Endodermal cell (in vitro differentiated cells): ENCODE data around the gene RND1. TPM values are rescaled to one million over a fixed set of nuclear protein-coding genes. Genes with fewer than 3 reads are reported as not detected.
"Not testable (repeated sequence)": the region's sequence is repeated elsewhere in the genome, so short reads cannot be mapped to it uniquely, and the experiment has no call there.

Experiments
- DNase-seq: peaks from one replicate; pipeline ENCODE4 v3.0.0-alpha.2; 2017
- H3K27ac ChIP-seq: 2 replicates; pipeline ENCODE4 v1.5.1; 2013; ENCODE audit warnings: mild to moderate bottlenecking, low read depth, low read length, moderate library complexity
- H3K27me3 ChIP-seq: 2 replicates; pipeline ENCODE4 v1.6.1; 2013; ENCODE audit warnings: mild to moderate bottlenecking, low read length, moderate library complexity; ENCODE audit not compliant: insufficient read depth, control insufficient read depth, poor library complexity, severe bottlenecking
- H3K36me3 ChIP-seq: 2 replicates; pipeline ENCODE4 v1.7.0; 2013; ENCODE audit warnings: mild to moderate bottlenecking, low read length, moderate library complexity; ENCODE audit not compliant: control insufficient read depth, insufficient read depth
- H3K4me1 ChIP-seq: one replicate; pipeline ENCODE4 v1.7.0; 2013; ENCODE audit warnings: low read length; ENCODE audit not compliant: control insufficient read depth, insufficient read depth
- H3K4me3 ChIP-seq: 2 replicates; pipeline ENCODE4 v1.5.1; 2013; ENCODE audit warnings: mild to moderate bottlenecking, low read length, moderate library complexity
- H3K9ac ChIP-seq: 2 replicates; pipeline ENCODE4 v1.6.1; 2013; ENCODE audit warnings: mild to moderate bottlenecking, low read length, moderate library complexity; ENCODE audit not compliant: poor library complexity, severe bottlenecking; ENCODE audit errors: extremely low read depth
- H3K9me3 ChIP-seq: 2 replicates; pipeline ENCODE4 v1.6.1; 2013; ENCODE audit warnings: mild to moderate bottlenecking, low read length, moderate library complexity; ENCODE audit not compliant: control insufficient read depth
- H3K27ac Mint-ChIP-seq: 2 replicates; pipeline ENCODE4 v1.8.0; 2020; ENCODE audit warnings: mixed read lengths
- H3K27me3 Mint-ChIP-seq: 2 replicates; pipeline ENCODE4 v1.8.0; 2021; ENCODE audit warnings: mild to moderate bottlenecking, mixed read lengths; ENCODE audit not compliant: insufficient read depth
- H3K36me3 Mint-ChIP-seq: 2 replicates; pipeline ENCODE4 v1.8.0; 2020; ENCODE audit warnings: low read depth, mixed read lengths
- H3K4me1 Mint-ChIP-seq: 2 replicates; pipeline ENCODE4 v1.8.0; 2020; ENCODE audit warnings: mixed read lengths
- H3K4me3 Mint-ChIP-seq: 2 replicates; pipeline ENCODE4 v1.8.0; 2020; ENCODE audit warnings: mild to moderate bottlenecking, moderate library complexity, mixed read lengths
- H3K9me3 Mint-ChIP-seq: 2 replicates; pipeline ENCODE4 v1.8.0; 2020; ENCODE audit warnings: mild to moderate bottlenecking, mixed read lengths
- CTCF ChIP-seq: fragments of 200-600 bp; sonication (generic); conservative IDR thresholded peaks from 2 replicates; pipeline ENCODE4 v1.5.0; 2021; ENCODE audit warnings: antibody characterized with exemption, mild to moderate bottlenecking
- WGBS, 2 experiments: methylation state at CpG; one replicate each; pipeline versions ENCODE4 v1.1.5 to v1.1.7; 2013; ENCODE audit warnings: missing lambda C conversion rate in 2 of 2, mixed read lengths in 1 of 2; ENCODE audit not compliant: insufficient coverage in 1 of 2, insufficient read length in 1 of 2; 5-methylcytosine and 5-hydroxymethylcytosine counted together
- total RNA-seq, 2 donors: library from RNA; stranded (reverse); fragmentation: NEBNext Ultra II Directional in 1 of 2; extraction: Animal tissue kit (Norgen Biotek cat#: 25700) in 1 of 2; gene quantifications; 2 replicates in 1 of 2; 3 replicates in 1 of 2; pipeline ENCODE4 v1.2.1, GENCODE V29; 2021

Gene RND1
- total RNA-seq, 2 donors from 2014 or later, result 10.7 to 18.9 TPM

GRCh38 chr12:48861111-48861510, 4.6 kb downstream of the RND1 start:
- no peaks in the 10 kb centered on the region for H3K36me3 ChIP-seq
- no peak for TF ChIP-seq CTCF
- H3K27me3 Mint-ChIP-seq, result peaks cover 2% of the 10 kb centered on the region
- no peaks in the 10 kb centered on the region for H3K27me3 ChIP-seq
- H3K4me1 Mint-ChIP-seq, result peaks cover 26% of the 10 kb centered on the region
- no peak overlapping the region for H3K27ac Mint-ChIP-seq
- H3K4me1 ChIP-seq, result peaks cover 2% of the 10 kb centered on the region
- no peak overlapping the region for H3K4me3 Mint-ChIP-seq
- H3K9me3 Mint-ChIP-seq, result no peaks in the 10 kb centered on the region
- no peak overlapping the region for H3K4me3 ChIP-seq
- WGBS, 2 experiments, result 85% methylated on average over 2 of the region's 2 CpGs; no CpG with 5 or more reads in 1 of the 2 experiments
- H3K9me3 ChIP-seq, result no peaks in the 10 kb centered on the region
- DNase-seq, result no peak
- peaks cover 25% of the 10 kb centered on the region for H3K36me3 Mint-ChIP-seq
- H3K27ac ChIP-seq, result no peak overlapping the region
- no peak overlapping the region for H3K9ac ChIP-seq

- not testable (repeated sequence) for DNase-seq, H3K27ac Mint-ChIP-seq, H3K9me3 ChIP-seq, H3K27me3 Mint-ChIP-seq, H3K9ac ChIP-seq, H3K27me3 ChIP-seq, H3K36me3 ChIP-seq, H3K4me1 ChIP-seq, H3K4me3 Mint-ChIP-seq, H3K9me3 Mint-ChIP-seq, H3K27ac ChIP-seq, H3K4me3 ChIP-seq
- Mint-ChIP-seq H3K36me3 (peaks cover 25% of the 10 kb centered on the region), H3K4me1 (peaks cover 22% of the 10 kb centered on the region)
- WGBS, 2 experiments, result 93 to 100% methylated on average over 2 to 5 of the region's 5 CpGs
Measured at GRCh38 chr12:48860236-48860635, 5.4 kb downstream of the RND1 start.

GRCh38 chr12:48859607-48860006, 6.1 kb downstream of the RND1 start:
- no peaks in the 10 kb centered on the region for H3K9me3 ChIP-seq
- peaks cover 2% of the 10 kb centered on the region for H3K4me1 ChIP-seq
- H3K27ac ChIP-seq, result no peak overlapping the region
- H3K9ac ChIP-seq, result no peak overlapping the region
- Mint-ChIP-seq H3K36me3 (peaks cover 25% of the 10 kb centered on the region), H3K4me1 (peaks cover 16% of the 10 kb centered on the region), H3K27me3 (peaks cover 2% of the 10 kb centered on the region), H3K9me3 (no peaks in the 10 kb centered on the region), H3K4me3 (no peak overlapping the region), H3K27ac (no peak overlapping the region)
- no peaks in the 10 kb centered on the region for H3K27me3 ChIP-seq
- DNase-seq, result no peak
- TF ChIP-seq CTCF, result no peak
- H3K36me3 ChIP-seq, result no peaks in the 10 kb centered on the region
- WGBS, 2 experiments, result 95 to 96% methylated on average over 5 of the region's 5 CpGs
- H3K4me3 ChIP-seq, result no peak overlapping the region

- Histone ChIP-seq H3K9ac (no peak overlapping the region), H3K4me3 (no peak overlapping the region), H3K36me3 (no peaks in the 10 kb centered on the region), H3K27me3 (no peaks in the 10 kb centered on the region), H3K4me1 (no peaks in the 10 kb centered on the region), H3K9me3 (no peaks in the 10 kb centered on the region), H3K27ac (no peak overlapping the region)
- H3K27ac Mint-ChIP-seq, result no peak overlapping the region
- H3K9me3 Mint-ChIP-seq, result no peaks in the 10 kb centered on the region
- H3K27me3 Mint-ChIP-seq, result no peaks in the 10 kb centered on the region
- no peak for TF ChIP-seq CTCF
- H3K36me3 Mint-ChIP-seq, result peaks cover 25% of the 10 kb centered on the region
- WGBS, 2 experiments, result 93 to 97% methylated on average over 7 to 8 of the region's 8 CpGs
- DNase-seq, result no peak
- H3K4me3 Mint-ChIP-seq, result no peak overlapping the region
- H3K4me1 Mint-ChIP-seq, result peaks cover 2% of the 10 kb centered on the region
Measured at GRCh38 chr12:48858043-48858442, 7.6 kb downstream of the RND1 start.
